Measurements from ENCODE around the gene SPAG9.

The SPAG9 gene

GRCh38 chr17:51065466-51065865 is 55.2 kb downstream of the SPAG9 start:
- no peak for TF ChIP-seq CTCF (IDR thresholded peaks at IDR 0.05; ENCODE audit: low read depth, low read length)
- DNase-seq (ENCODE audit: low read depth in 2 of 2): no peak
- H3K4me3 ChIP-seq (replicated peaks in 1 of 2; ENCODE audit: low read depth in 2 of 2, low read length in 2 of 2): no peak overlapping the region

- no peak overlapping the region for H3K4me3 ChIP-seq (replicated peaks in 1 of 2; ENCODE audit: low read depth in 2 of 2, low read length in 2 of 2)
- no peak for TF ChIP-seq CTCF (IDR thresholded peaks at IDR 0.05; ENCODE audit: low read depth, low read length)
- DNase-seq (ENCODE audit: low read depth in 2 of 2): no peak
These were observed 56.5 kb downstream of the SPAG9 start for GRCh38 chr17:51064061-51064735.

- DNase-seq (ENCODE audit: low read depth in 2 of 2): no peak
- no peak for TF ChIP-seq CTCF (IDR thresholded peaks at IDR 0.05; ENCODE audit: low read depth, low read length)
- H3K4me3 ChIP-seq (replicated peaks in 1 of 2; ENCODE audit: low read depth in 2 of 2, low read length in 2 of 2): no peak overlapping the region
These were observed 60.3 kb downstream of the SPAG9 start for GRCh38 chr17:51060396-51060795.

- peak; percentile 23 to 66 for DNase-seq (ENCODE audit: low read depth in 2 of 2)
- H3K4me3 ChIP-seq (replicated peaks in 1 of 2; ENCODE audit: low read depth in 2 of 2, low read length in 2 of 2): no peak overlapping the region
- no peak for TF ChIP-seq CTCF (IDR thresholded peaks at IDR 0.05; ENCODE audit: low read depth, low read length)
These were observed 60.9 kb downstream of the SPAG9 start for GRCh38 chr17:51059781-51060180.

GRCh38 chr17:51057534-51057933 is 63.1 kb downstream of the SPAG9 start:
- TF ChIP-seq CTCF (IDR thresholded peaks at IDR 0.05; ENCODE audit: low read depth, low read length): no peak
- no peak for DNase-seq (ENCODE audit: low read depth in 2 of 2)
- no peak overlapping the region for H3K4me3 ChIP-seq (replicated peaks in 1 of 2; ENCODE audit: low read depth in 2 of 2, low read length in 2 of 2)

GRCh38 chr17:51056813-51057510 is 63.7 kb downstream of the SPAG9 start:
- peak; percentile 64 for TF ChIP-seq CTCF (IDR thresholded peaks at IDR 0.05; ENCODE audit: low read depth, low read length)
- no peak overlapping the region for H3K4me3 ChIP-seq (replicated peaks in 1 of 2; ENCODE audit: low read depth in 2 of 2, low read length in 2 of 2)
- DNase-seq (ENCODE audit: low read depth in 2 of 2): peak; percentile 87 to 89
